GM12892 (cell line): ENCODE data around the gene VAMP2.

ENCODE experiments used
- POLR2A ChIP-seq: IDR thresholded peaks from 2 replicates; pipeline ENCODE4 v1.6.1; 2011; ENCODE audit warnings: low read depth, low read length, control low read depth
- POLR2AphosphoS5 ChIP-seq: IDR thresholded peaks from 2 replicates; pipeline ENCODE4 v1.6.1; 2011; ENCODE audit warnings: low read depth, low read length, control low read depth

- TF ChIP-seq POLR2A, result peak; percentile 74
- peak; percentile 62 for TF ChIP-seq POLR2AphosphoS5
Observed at GRCh38 chr17:8192070-8192815, 29.5 kb upstream of the VAMP2 start.
